ENCODE measurements around the gene SORBS1.

- TF ChIP-seq CTCF (IDR thresholded peaks at IDR 0.05) (no peak), POLR2A (IDR thresholded peaks at IDR 0.05) (no peak)
These were observed 20.6 kb downstream of the SORBS1 start for GRCh38 chr10:95540514-95541052.
